Subcutaneous adipose tissue (tissue), 4 donors: ENCODE data around the gene DIP2C. TPM values are rescaled to one million over a fixed set of nuclear protein-coding genes. Genes with fewer than 3 reads are reported as not detected.

ENCODE experiments used
- total RNA-seq, 4 donors: library from RNA; depleted of rRNA; stranded (reverse); fragments of >200 nt; gene quantifications; one replicate each; pipeline ENCODE4 v1.1.0, GENCODE V29; 2016
- TF ChIP-seq, protein P1 (sequence below): fragments of 450-650 bp; IDR thresholded peaks from one replicate; pipeline ENCODE4 v1.5.1; 2016; ENCODE audit warnings: low read depth, mild to moderate bottlenecking, control low read depth, antibody characterized with exemption, moderate library complexity

The DIP2C gene
- total RNA-seq, 4 donors from 2014 or later = 32.1 to 64.0 (median 40.5) TPM

DNA sequence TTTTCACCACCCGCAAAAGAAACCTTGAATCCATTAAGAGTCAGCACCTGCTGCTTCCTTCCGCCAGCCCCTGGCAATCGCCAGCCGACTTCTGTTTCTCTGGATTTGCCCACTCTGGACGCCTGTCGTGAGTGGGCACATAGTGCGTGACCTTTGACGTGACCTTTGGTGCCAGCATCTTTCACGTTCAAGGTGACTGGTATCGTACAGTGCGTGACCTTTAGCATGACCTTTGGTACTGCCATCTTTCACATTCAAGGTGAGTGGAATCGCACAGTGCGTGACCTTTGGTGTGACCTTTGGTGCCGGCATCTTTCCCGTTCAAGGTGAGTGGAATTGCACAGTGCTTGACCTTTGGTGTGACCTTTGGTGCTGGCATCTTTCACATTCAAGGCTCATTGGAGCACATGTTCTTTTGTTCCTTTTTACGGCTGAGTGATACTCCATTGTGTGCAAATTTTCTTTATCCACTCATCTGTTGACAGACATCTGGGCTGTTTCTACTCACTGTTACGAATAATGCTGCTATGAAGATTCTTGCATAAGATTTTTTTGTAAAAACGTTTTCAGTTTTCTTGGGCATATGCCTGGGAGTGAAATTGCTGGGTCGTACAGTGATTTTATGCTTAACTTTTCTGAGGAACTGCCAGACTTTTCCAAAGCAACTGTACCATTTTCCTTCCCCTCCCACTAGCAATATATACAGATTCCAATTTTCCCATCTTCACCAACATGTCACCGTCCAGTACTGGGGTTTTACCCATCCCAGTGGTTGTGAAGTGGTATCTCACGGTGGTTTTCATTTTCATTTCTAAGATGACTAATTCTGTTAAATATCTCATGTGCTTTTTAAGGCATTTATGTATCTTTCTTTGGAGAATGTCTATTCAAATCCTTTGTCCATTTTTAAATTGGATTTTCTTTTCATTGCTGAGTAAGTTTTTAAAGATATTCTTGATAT, 145.3 kb downstream of the DIP2C start:
- TF ChIP-seq, protein P1, sequence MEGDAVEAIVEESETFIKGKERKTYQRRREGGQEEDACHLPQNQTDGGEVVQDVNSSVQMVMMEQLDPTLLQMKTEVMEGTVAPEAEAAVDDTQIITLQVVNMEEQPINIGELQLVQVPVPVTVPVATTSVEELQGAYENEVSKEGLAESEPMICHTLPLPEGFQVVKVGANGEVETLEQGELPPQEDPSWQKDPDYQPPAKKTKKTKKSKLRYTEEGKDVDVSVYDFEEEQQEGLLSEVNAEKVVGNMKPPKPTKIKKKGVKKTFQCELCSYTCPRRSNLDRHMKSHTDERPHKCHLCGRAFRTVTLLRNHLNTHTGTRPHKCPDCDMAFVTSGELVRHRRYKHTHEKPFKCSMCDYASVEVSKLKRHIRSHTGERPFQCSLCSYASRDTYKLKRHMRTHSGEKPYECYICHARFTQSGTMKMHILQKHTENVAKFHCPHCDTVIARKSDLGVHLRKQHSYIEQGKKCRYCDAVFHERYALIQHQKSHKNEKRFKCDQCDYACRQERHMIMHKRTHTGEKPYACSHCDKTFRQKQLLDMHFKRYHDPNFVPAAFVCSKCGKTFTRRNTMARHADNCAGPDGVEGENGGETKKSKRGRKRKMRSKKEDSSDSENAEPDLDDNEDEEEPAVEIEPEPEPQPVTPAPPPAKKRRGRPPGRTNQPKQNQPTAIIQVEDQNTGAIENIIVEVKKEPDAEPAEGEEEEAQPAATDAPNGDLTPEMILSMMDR = no peak

DNA sequence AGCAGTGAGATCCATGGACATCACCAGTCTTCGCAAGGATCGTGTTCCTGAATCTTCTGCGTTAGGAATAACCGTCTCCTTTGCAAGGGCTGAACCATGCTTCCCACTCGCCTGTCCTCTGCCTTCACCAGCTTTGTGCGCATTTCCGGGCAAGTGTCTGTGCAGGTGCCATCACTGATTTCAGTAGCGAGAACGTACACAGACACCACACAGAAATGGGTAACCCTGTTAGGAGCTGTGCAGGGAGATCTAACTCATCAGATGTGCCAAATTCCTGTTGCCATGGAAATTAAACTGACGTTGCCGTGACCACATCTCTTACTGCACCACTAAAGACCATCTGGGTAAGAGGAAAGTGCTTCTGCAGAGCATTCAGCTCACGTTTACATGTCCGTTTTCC, 146.3 kb downstream of the DIP2C start:
- TF ChIP-seq, protein P1 = no peak

DNA sequence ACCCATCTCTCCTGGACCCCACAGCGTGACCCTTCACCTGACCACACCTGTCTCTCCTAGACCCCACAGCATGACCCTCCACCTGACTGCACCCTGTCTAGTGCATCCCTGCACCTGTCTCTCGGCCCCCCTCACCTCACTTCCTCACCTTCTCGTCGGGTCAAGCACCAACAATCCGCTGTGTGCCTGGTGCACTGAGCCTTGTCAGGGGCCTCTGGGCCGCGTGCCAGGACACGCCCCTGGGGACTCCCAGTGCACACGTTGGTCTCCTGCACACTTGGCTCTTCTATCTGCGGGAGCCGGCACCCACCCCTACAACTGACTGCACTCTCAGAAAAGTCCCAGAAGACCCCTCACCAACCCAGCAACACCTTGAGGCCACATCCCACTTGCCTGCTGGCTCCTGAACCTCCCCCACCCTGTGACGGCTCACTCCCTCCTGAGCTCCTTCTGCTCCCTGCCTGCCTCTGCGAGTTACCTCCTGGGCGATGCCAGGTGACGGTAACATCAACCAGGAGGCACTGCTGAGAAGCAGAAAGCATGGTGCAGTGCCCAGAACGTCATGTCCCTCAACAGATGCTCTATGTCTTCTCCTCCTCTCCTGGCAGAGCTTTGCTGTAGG, 147.6 kb downstream of the DIP2C start:
- TF ChIP-seq, protein P1 = no peak

DNA sequence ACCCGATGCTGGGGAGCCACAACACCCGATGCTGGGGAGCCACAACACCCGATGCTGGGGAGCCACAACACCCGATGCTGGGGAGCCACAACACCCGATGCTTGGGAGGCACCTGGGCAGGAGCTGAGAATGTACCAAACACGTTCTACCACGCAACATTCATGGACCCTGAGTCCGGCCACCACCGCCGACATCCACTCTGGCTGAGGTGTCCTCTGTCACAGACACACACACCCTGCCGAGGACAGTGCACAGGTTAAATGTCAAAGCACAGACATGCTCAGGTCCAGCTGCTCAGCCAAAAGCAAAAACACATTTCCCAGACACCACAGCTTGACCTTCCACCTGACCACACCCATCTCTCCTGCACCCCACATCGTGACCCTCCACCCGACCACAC, 148.4 kb downstream of the DIP2C start:
- TF ChIP-seq, protein P1 = no peak

DNA sequence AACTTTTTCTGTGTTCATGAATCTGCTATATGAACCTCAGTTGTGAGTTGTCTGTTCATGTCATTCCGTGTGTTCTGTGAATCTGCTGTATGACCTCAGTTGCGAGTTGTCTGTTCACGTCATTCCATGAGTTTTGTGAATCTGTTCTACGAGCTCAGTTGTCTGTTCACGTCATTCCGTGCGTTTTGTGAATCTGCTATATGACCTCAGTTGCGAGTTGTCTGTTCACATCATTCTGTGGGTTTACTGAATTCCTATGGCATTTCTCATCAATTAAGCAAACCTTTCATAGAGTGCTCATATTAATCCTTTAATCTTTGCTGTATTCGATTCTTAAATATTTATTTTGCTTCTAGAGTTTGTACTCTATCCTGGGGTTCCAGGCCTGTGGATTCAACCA, 150.6 kb downstream of the DIP2C start:
- TF ChIP-seq, protein P1 = no peak

DNA sequence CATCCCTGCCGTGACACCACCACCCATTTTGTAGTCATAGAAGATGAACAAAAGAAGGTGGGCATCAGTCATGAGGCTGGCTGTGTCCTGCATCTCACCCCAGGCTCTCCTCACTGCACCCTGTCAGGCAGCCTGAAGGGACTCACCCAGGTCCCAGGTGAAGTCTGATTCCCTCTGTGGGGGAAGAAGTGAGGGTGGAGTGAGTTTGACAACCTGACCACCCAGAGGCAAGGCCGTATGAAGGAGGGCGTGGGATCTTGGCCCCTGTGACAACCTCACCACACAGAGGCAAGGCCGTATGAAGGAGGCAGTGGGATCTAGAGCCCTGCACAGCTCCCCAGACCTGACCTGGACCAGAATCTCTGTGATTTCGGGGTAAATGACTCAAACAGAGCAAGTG, 152.5 kb downstream of the DIP2C start:
- TF ChIP-seq, protein P1 = no peak

DNA sequence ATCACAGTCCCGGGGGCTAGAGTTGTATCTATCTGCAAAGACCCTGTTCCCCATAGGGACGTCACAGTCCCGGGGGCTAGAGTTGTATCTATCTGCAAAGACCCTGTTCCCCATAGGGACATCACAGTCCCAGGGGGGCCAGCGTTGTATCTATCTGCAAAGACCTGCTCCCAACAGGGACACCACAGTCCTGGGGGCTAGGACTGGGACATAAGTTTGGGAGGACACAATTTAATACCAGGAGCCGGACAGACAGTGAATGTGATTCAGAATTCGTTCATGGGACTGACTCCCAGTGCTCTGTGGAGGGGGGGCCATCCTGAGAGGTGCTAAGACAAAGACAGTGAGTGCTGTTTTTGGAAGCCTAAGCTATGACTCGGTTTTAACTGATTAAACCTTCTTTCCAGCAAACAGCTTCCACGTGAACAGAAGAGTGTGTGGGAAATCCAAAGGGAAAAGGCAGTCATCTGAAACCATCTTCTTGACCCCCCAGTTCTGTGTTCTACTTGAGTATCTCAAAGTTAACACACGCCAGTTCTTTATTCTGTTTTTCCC, 153.0 kb downstream of the DIP2C start:
- TF ChIP-seq, protein P1 = no peak
